RPMI8226 (cell line): ENCODE data around the gene ODAD3.
"Not testable (repeated sequence)": the region's sequence is repeated elsewhere in the genome, so short reads cannot be mapped to it uniquely, and the experiment has no call there.

Source experiments
- DNase-seq: peaks from one replicate; pipeline ENCODE4 v3.0.0-alpha.2; 2015

ODAD3 gene

GRCh38 chr19:11458912-11459311 lies 24.0 kb upstream of the ODAD3 start:
- DNase-seq: not testable (repeated sequence)

GRCh38 chr19:11458236-11458900 lies 23.4 kb upstream of the ODAD3 start:
- DNase-seq: no peak

GRCh38 chr19:11457831-11458230 lies 22.9 kb upstream of the ODAD3 start:
- DNase-seq: no peak

GRCh38 chr19:11457115-11457514 lies 22.2 kb upstream of the ODAD3 start:
- DNase-seq: no peak

- no peak for DNase-seq
Measured at GRCh38 chr19:11456659-11457058, 21.7 kb upstream of the ODAD3 start.

GRCh38 chr19:11455233-11455554 lies 20.3 kb upstream of the ODAD3 start:
- DNase-seq: not testable (repeated sequence)

- peak; percentile 44 for DNase-seq
Measured at GRCh38 chr19:11453468-11454341, 18.8 kb upstream of the ODAD3 start.

- DNase-seq: no peak
Measured at GRCh38 chr19:11452620-11453310, 17.8 kb upstream of the ODAD3 start.

GRCh38 chr19:11451871-11452619 lies 17.1 kb upstream of the ODAD3 start:
- no peak for DNase-seq

- DNase-seq: no peak
Measured at GRCh38 chr19:11451327-11451870, 16.5 kb upstream of the ODAD3 start.

GRCh38 chr19:11450570-11451326 lies 15.8 kb upstream of the ODAD3 start:
- no peak for DNase-seq

- no peak for DNase-seq
Measured at GRCh38 chr19:11448923-11449554, 14.1 kb upstream of the ODAD3 start.

GRCh38 chr19:11448410-11448809 lies 13.5 kb upstream of the ODAD3 start:
- no peak for DNase-seq

GRCh38 chr19:11447347-11448262 lies 12.7 kb upstream of the ODAD3 start:
- no peak for DNase-seq

GRCh38 chr19:11446652-11447301 lies 11.9 kb upstream of the ODAD3 start:
- peak; percentile 53 for DNase-seq

GRCh38 chr19:11446271-11446651 lies 11.3 kb upstream of the ODAD3 start:
- DNase-seq: no peak

GRCh38 chr19:11445141-11445540 lies 10.2 kb upstream of the ODAD3 start:
- no peak for DNase-seq

GRCh38 chr19:11444059-11444458 lies 9.1 kb upstream of the ODAD3 start:
- no peak for DNase-seq

- no peak for DNase-seq
Measured at GRCh38 chr19:11437955-11438354, 3.0 kb upstream of the ODAD3 start.

- no peak for DNase-seq
Measured at GRCh38 chr19:11435833-11436313, 952 bp upstream of the ODAD3 start.
